Stimulated activated effector memory CD8-positive, alpha-beta T cell treated with anti-CD3 and anti-CD28 coated beads, Interleukin-12 subunit alpha, Interleukin-12 subunit beta, amount 100 ng/mL, for 72 hours (primary cell): ENCODE measurements around the gene PRKG1.
"Not testable (repeated sequence)": the region's sequence is repeated elsewhere in the genome, so short reads cannot be mapped to it uniquely, and the experiment has no call there.

Experiments
- ATAC-seq: fragments of 150-1000 bp; cut with Tn5 transposase; 2 replicates; pipeline ENCODE4 v1.10.0; 2021
- DNase-seq, 2 donors: peaks; one replicate each; pipeline ENCODE4 v3.0.0; 2021 to 2022; ENCODE audit warnings: low spot score in 2 of 2
- H3K27ac Mint-ChIP-seq: one replicate; pipeline ENCODE4 v1.8.0; 2022; ENCODE audit warnings: mild to moderate bottlenecking, mixed read lengths
- H3K36me3 Mint-ChIP-seq: one replicate; pipeline ENCODE4 v1.8.0; 2022; ENCODE audit warnings: mild to moderate bottlenecking, mixed read lengths
- H3K4me1 Mint-ChIP-seq: one replicate; pipeline ENCODE4 v1.8.0; 2022; ENCODE audit warnings: mixed read lengths
- H3K4me3 Mint-ChIP-seq: one replicate; pipeline ENCODE4 v1.8.0; 2022; ENCODE audit warnings: mild to moderate bottlenecking, mixed read lengths
- H3K9me3 Mint-ChIP-seq: one replicate; pipeline ENCODE4 v1.8.0; 2022; ENCODE audit warnings: mixed read lengths

The PRKG1 gene

DNA sequence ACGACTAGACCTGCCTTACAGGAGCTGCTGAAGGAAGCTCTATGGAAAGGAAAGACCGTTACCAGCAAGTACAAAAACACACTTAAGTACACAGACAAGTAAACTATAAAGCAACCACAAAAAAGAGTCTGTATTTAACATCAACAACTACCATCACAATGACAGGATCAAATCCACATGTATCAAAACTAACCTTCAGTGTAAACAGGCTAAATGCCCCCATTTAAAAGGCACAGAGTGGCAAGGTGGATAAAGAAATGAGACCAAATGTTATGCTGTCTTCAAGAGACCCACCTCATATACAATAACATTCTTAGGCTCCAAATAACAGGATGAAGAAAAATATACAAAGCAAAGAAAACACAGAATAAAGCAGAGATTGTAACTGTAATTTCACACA lies 932.8 kb downstream of the PRKG1 start:
- DNase-seq (no peak), ATAC-seq (no peak)
- no peaks in the 10 kb centered on the region for H3K36me3 Mint-ChIP-seq
- H3K27ac Mint-ChIP-seq: no peak overlapping the region
- no peaks in the 10 kb centered on the region for H3K4me1 Mint-ChIP-seq
- no peak overlapping the region for H3K4me3 Mint-ChIP-seq
- H3K9me3 Mint-ChIP-seq: peaks cover 16% of the 10 kb centered on the region

- Mint-ChIP-seq H3K9me3 (peaks cover 16% of the 10 kb centered on the region), H3K27ac (no peak overlapping the region), H3K4me3 (no peak overlapping the region), H3K36me3 (no peaks in the 10 kb centered on the region), H3K4me1 (no peaks in the 10 kb centered on the region)
- DNase-seq (no peak), ATAC-seq (no peak)
Measured at GRCh38 chr10:52011118-52011517, 936.8 kb downstream of the PRKG1 start.

DNA sequence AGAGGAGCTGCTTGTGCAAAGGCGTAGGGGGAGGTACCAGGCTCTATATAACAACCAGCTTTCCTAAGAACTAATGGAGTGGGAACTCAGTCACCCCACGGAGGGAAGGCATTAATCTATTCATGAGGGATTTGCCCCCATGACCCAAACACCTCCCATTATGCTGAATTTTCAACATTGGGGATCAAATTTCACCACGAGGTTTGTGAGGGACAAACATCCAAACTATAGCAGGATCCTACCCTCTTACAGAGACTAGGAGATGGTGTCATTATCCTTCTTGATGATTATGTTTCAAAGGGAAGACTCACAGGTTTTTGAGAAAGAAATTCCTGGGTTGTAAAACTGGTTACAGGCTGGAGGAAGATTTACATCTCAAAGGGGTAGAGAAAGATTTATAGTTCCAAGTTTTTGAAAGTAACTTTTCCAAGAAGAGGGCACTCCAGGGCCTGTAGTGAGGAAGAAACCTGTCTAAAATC lies 944.8 kb downstream of the PRKG1 start:
- H3K9me3 Mint-ChIP-seq: no peaks in the 10 kb centered on the region
- DNase-seq: no peak
- no peak for ATAC-seq
- H3K36me3 Mint-ChIP-seq: no peaks in the 10 kb centered on the region
- no peak overlapping the region for H3K4me3 Mint-ChIP-seq
- H3K4me1 Mint-ChIP-seq: no peaks in the 10 kb centered on the region
- no peak overlapping the region for H3K27ac Mint-ChIP-seq

DNA sequence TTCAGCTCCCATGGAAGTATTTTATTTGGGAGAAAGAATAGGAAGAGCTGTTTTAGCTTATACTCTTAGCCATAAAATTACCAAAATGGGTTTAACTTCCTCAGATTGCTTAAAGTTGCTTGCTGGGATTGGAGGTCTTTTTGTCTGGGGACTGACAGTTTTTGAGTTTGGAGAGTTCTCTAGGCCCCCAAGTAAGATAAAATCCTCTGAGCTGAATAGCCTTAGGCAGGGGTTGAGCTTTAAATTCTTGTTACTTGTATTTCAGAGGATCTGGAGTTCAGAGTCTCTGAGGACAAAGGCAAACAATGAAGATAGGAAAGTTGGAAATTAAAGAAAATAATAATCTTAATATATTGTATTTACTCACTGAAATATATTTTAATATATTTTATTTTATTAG lies 945.4 kb downstream of the PRKG1 start:
- Mint-ChIP-seq H3K27ac (no peak overlapping the region), H3K36me3 (no peaks in the 10 kb centered on the region), H3K4me3 (no peak overlapping the region), H3K9me3 (no peaks in the 10 kb centered on the region), H3K4me1 (no peaks in the 10 kb centered on the region)
- ATAC-seq (no peak), DNase-seq (no peak)

GRCh38 chr10:52020173-52020572 lies 945.9 kb downstream of the PRKG1 start:
- DNase-seq: no peak
- no peaks in the 10 kb centered on the region for H3K9me3 Mint-ChIP-seq
- no peaks in the 10 kb centered on the region for H3K4me1 Mint-ChIP-seq
- no peak overlapping the region for H3K4me3 Mint-ChIP-seq
- H3K36me3 Mint-ChIP-seq: no peaks in the 10 kb centered on the region
- ATAC-seq: no peak
- H3K27ac Mint-ChIP-seq: no peak overlapping the region

DNA sequence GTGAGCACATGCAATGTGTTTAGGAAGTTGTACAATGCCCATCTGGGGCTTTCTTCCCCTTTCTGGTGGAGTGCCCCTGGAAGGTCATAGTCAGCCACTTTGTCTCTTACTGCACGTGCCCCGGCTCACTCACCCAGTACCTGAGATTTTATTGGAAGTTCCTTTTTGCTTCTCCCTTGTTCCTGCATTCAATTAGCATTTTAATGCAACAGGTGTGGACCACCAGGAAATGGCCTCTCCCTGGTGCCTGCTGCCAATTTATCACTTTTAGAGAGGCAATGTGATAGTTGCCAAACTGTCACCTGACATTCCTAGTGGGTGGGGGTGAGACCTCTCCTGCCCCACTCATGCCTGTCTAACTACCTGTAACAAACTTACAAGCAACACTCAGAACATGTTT lies 946.4 kb downstream of the PRKG1 start:
- no peaks in the 10 kb centered on the region for H3K4me1 Mint-ChIP-seq
- ATAC-seq (no peak), DNase-seq (no peak)
- H3K36me3 Mint-ChIP-seq: no peaks in the 10 kb centered on the region
- H3K9me3 Mint-ChIP-seq: no peaks in the 10 kb centered on the region
- no peak overlapping the region for H3K4me3 Mint-ChIP-seq
- no peak overlapping the region for H3K27ac Mint-ChIP-seq

GRCh38 chr10:52027055-52027705 lies 952.9 kb downstream of the PRKG1 start:
- no peak overlapping the region for H3K4me3 Mint-ChIP-seq
- no peaks in the 10 kb centered on the region for H3K9me3 Mint-ChIP-seq
- no peaks in the 10 kb centered on the region for H3K36me3 Mint-ChIP-seq
- H3K4me1 Mint-ChIP-seq: no peaks in the 10 kb centered on the region
- H3K27ac Mint-ChIP-seq: no peak overlapping the region
- DNase-seq (no peak), ATAC-seq (no peak)

DNA sequence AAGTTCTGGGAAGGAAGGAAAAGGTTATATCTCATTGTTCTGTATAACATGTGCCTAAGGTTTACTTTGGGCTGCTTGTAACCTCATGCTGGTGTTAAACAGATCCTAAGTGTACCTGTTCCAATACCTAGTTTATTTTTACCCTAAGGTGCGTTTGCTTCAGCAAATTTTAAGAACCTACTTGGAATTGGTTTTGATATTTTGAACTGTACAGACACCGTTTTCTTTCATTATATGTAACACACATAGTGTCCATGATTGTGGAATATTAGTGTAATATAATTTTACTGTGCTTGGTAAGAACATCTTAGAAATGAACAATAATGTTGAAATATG lies 954.2 kb downstream of the PRKG1 start:
- H3K4me1 Mint-ChIP-seq: no peaks in the 10 kb centered on the region
- DNase-seq (no peak), ATAC-seq (no peak)
- H3K36me3 Mint-ChIP-seq: no peaks in the 10 kb centered on the region
- no peak overlapping the region for H3K27ac Mint-ChIP-seq
- H3K4me3 Mint-ChIP-seq: no peak overlapping the region
- H3K9me3 Mint-ChIP-seq: peaks cover 1% of the 10 kb centered on the region

- Mint-ChIP-seq H3K9me3 (peaks cover 4% of the 10 kb centered on the region), H3K4me1 (no peaks in the 10 kb centered on the region), H3K36me3 (no peaks in the 10 kb centered on the region), H3K4me3 (no peak overlapping the region), H3K27ac (no peak overlapping the region)
- ATAC-seq: no peak
- no peak for DNase-seq
Measured at GRCh38 chr10:52029628-52030027, 955.3 kb downstream of the PRKG1 start.

DNA sequence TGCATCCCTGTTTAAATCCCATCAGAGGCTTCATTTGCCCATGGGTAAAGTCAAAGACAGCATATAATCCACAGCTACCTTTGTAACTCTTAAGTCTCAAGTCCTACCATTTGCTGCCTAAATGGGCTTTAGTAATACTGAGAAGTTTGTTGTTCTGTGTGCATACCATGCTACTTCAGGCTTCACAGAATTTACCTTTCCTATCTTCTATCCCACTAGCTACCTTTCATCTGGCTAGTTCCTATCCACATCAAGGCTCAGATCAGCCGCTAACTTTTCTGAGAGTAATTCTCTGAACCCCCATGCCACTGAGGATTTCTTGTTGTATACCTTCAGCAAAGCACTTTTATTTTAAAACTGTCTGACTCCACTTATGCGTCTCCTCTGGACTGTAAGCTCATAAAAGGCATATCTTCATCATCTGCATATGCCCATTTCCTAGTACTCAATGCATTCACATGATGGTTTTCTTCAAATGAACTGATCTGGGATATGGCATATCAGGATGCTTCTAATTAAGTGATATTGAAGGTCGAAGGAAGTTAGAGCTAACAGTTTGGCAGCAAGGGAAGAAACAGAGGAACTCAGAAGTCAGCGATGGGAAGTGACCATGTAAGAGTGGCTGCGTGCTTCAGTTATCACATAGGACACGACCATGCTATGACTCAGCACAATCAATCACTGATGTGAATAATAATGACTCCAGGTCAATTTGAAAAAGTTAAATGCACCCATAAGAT lies 955.9 kb downstream of the PRKG1 start:
- Mint-ChIP-seq H3K36me3 (no peaks in the 10 kb centered on the region), H3K4me3 (no peak overlapping the region), H3K9me3 (peaks cover 6% of the 10 kb centered on the region), H3K4me1 (no peaks in the 10 kb centered on the region), H3K27ac (no peak overlapping the region)
- ATAC-seq (no peak), DNase-seq (no peak)

DNA sequence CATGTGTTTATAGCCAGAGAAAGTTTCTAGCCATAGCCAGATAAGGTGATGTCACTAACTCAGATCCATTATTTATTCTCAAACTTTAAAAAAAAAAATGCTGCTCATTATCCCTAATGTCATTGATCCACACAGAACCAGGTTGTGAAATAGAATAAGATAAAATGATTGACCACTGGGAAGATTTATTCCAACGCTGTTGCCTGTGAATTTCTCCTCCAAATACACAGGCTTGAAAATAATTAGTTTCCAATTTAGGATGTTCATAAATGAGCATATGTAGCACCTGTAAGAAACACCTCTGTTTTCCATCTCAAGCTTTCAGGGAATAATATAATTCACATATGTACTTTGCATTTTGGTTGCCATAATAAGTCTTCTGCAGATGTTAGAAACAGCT lies 956.7 kb downstream of the PRKG1 start:
- H3K36me3 Mint-ChIP-seq: no peaks in the 10 kb centered on the region
- peaks cover 8% of the 10 kb centered on the region for H3K9me3 Mint-ChIP-seq
- ATAC-seq: no peak
- no peaks in the 10 kb centered on the region for H3K4me1 Mint-ChIP-seq
- H3K4me3 Mint-ChIP-seq: no peak overlapping the region
- no peak overlapping the region for H3K27ac Mint-ChIP-seq
- no peak for DNase-seq

DNA sequence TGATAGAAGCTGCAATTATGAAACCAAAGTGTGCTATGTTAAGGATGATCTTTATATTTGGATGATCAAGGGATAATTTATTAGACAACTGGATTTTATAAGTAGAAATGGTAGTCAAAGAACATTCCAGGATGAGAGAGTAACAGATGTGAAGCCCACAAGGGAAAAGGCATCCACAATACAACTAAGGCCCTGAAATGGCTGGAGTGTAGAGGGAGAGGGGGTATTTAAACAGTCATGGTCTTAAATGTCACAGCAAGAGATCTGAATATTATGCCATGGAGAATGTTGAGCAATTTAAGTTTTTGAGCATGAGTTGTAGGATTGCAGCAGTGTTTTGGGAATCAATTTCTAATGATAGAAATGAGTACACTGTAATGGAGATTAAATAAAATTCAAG lies 957.5 kb downstream of the PRKG1 start:
- Mint-ChIP-seq H3K4me1 (no peaks in the 10 kb centered on the region), H3K36me3 (no peaks in the 10 kb centered on the region), H3K4me3 (no peak overlapping the region), H3K27ac (no peak overlapping the region), H3K9me3 (peaks cover 8% of the 10 kb centered on the region)
- ATAC-seq (no peak), DNase-seq (no peak)

DNA sequence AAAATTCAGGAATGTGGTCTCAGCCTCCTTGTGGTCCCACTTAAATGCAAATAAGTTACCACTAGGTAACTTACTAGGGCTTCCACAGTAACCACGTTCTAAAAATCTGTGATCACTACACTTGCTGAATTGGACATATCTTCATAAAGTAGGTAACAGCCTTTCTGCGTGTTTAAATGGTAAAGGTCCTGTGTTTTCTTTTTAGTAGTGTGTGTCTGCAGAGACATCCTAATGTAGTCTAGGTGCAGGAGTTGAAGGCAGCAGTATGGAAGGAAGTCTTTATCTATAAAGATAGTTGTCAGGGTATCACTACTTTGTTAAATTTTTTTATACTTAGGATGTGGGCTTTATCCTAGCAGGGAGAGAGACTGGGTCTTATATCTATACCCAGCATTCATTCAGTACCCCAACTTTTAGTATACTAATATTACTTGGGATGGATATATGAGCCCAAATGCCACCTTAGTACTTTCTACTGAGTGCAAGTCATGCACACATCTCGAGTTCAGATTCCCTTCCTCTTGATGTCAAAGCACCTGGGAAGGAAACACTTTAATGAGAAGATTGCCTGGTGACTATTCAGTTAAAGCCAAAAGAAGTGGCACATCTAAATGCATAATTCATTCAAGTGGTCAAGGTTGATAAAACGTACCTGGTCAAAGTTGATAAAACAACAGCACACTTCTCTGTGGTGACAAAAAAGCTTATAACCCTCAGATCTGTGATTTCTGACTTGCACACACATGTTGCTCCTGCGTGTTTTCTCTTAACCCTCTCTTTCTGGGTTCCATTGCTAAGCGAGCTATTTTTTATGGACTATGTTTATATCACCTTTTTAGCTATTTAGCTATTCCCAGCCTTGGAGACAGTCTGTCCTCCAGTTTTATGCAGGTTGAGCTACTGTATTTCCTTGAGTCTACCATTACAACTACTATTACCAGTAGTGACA lies 958.7 kb downstream of the PRKG1 start:
- H3K4me1 Mint-ChIP-seq: no peaks in the 10 kb centered on the region
- no peak overlapping the region for H3K27ac Mint-ChIP-seq
- no peak for ATAC-seq

DNA sequence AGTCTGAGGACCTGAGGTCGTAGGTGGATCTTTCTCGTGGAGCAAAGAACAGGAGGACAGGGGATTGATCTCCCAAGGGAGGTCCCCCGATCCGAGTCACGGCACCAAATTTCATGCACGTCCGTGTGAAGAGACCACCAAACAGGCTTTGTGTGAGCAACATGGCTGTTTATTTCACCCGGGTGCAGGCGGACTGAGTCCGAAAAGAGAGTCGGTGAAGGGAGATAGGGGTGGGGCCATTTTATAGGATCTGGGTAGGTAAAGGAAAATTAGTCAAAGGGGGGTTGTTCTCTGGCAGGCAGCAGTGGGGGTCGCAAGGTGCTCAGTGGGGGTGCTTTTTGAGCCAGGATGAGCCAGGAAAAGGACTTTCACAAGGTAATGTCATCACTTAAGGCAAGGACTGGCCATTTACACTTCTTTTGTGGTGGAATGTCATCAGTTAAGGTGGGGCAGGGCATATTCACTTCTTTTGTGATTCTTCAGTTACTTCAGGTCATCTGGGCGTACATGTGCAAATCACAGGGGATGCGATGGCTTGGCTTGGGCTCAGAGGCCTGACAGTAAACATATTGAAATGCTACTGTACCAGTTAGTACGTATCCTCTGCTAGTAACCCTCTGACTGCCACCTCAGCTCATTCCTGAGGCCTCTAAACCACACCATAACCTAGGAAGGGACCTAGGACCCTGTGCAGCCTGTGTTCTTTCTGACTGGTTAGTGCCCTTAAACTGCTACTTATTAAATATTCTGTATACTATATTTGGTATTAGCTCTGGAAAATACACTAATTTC lies 964.9 kb downstream of the PRKG1 start:
- H3K9me3 Mint-ChIP-seq, ATAC-seq, H3K4me1 Mint-ChIP-seq, H3K36me3 Mint-ChIP-seq, H3K27ac Mint-ChIP-seq, H3K4me3 Mint-ChIP-seq, DNase-seq: not testable (repeated sequence)

More for the DNA sequence above, 958.7 kb downstream of the PRKG1 start:
- DNase-seq: no peak
- Mint-ChIP-seq H3K9me3 (peaks cover 8% of the 10 kb centered on the region), H3K36me3 (no peaks in the 10 kb centered on the region), H3K4me3 (no peak overlapping the region)

- no peak overlapping the region for H3K27ac Mint-ChIP-seq
- H3K36me3 Mint-ChIP-seq: no peaks in the 10 kb centered on the region
- ATAC-seq: no peak
- peaks cover 5% of the 10 kb centered on the region for H3K9me3 Mint-ChIP-seq
- H3K4me3 Mint-ChIP-seq: no peak overlapping the region
- H3K4me1 Mint-ChIP-seq: no peaks in the 10 kb centered on the region
- no peak for DNase-seq
Measured at GRCh38 chr10:52040486-52040885, 966.2 kb downstream of the PRKG1 start.
